Esophagus muscularis mucosa (tissue), 3 donors: Measurements from ENCODE around the gene SLC6A11.

Experiments used
- CTCF ChIP-seq, 3 experiments: fragments of 200-600 bp in 2 of 3; fragments of 450-650 bp in 1 of 3; sonication (generic) in 2 of 3; IDR thresholded peaks; one replicate each; pipeline ENCODE4 v1.5.1; 2017 to 2019; ENCODE audit warnings: antibody characterized with exemption in 3 of 3, mild to moderate bottlenecking in 2 of 3, moderate library complexity in 1 of 3
- POLR2AphosphoS5 ChIP-seq, 2 donors: sonication (generic); formaldehyde crosslinking; IDR thresholded peaks; one replicate each; pipeline ENCODE4 v1.6.1; 2017; ENCODE audit warnings: antibody characterized with exemption in 2 of 2

- TF ChIP-seq CTCF (IDR thresholded peaks at IDR 0.05) (no peak), POLR2AphosphoS5 (IDR thresholded peaks at IDR 0.05) (no peak)
Measured at GRCh38 chr3:10792208-10792607, 23.8 kb upstream of the SLC6A11 start.
